PC-9 (cell line): ENCODE data around the gene FEN1. TPM values are rescaled to one million over a fixed set of nuclear protein-coding genes. Genes with fewer than 3 reads are reported as not detected.

Experiments
- BruUV-seq: library from RNA; stranded (reverse); fragments of 400-500 nt; replicated peaks from 2 replicates; lab custom pipeline; 2021; lab: Mats Ljungman, UMichigan
- CTCF ChIA-PET: fragments of 300-600 bp; sonication (Branson Sonifier 250); formaldehyde crosslinking; loops from one replicate; lab custom pipeline; 2022; ENCODE audit warnings: antibody characterized with exemption; lab: Charles Lee
- POLR2A ChIA-PET: fragments of 300-600 bp; sonication (Branson Sonifier 250); formaldehyde crosslinking; loops from one replicate; lab custom pipeline; 2022; ENCODE audit warnings: antibody characterized with exemption; ENCODE audit not compliant: unreplicated experiment; lab: Charles Lee
- DNase-seq, 2 experiments: peaks; one replicate each; pipeline versions ENCODE4 v3.0.0 to v3.0.0-alpha.2; 2015 to 2022; ENCODE audit warnings: mixed read lengths in 1 of 2
- H2AFZ ChIP-seq: fragments of 200-600 bp; sonication (generic); 2 replicates; pipeline ENCODE4 v1.8.1; 2017; ENCODE audit warnings: antibody characterized with exemption
- H3F3A ChIP-seq: fragments of 200-600 bp; sonication (generic); 2 replicates; pipeline ENCODE4 v1.8.1; 2017; ENCODE audit warnings: antibody characterized with exemption, mild to moderate bottlenecking, low read depth; ENCODE audit not compliant: insufficient read depth
- H3K27ac ChIP-seq: fragments of 200-600 bp; sonication (generic); 2 replicates; pipeline ENCODE4 v1.6.1; 2016; ENCODE audit warnings: mixed run types
- H3K27me3 ChIP-seq: fragments of 200-600 bp; sonication (generic); 2 replicates; pipeline ENCODE4 v1.6.1; 2016; ENCODE audit warnings: low read depth, mixed run types; ENCODE audit not compliant: insufficient read depth
- H3K36me3 ChIP-seq: fragments of 200-600 bp; sonication (generic); 2 replicates; pipeline ENCODE4 v1.6.1; 2016; ENCODE audit warnings: low read depth, mixed run types
- H3K4me1 ChIP-seq: fragments of 200-600 bp; sonication (generic); replicated peaks from 2 replicates; pipeline ENCODE4 v1.6.1; 2016; ENCODE audit warnings: mixed run types; ENCODE audit not compliant: insufficient read depth
- H3K4me2 ChIP-seq: fragments of 200-600 bp; sonication (generic); 2 replicates; pipeline ENCODE4 v1.6.1; 2017; ENCODE audit warnings: mixed run types
- H3K4me3 ChIP-seq: fragments of 200-600 bp; sonication (generic); 2 replicates; pipeline ENCODE4 v1.6.1; 2016; ENCODE audit warnings: mixed run types
- H3K79me2 ChIP-seq: fragments of 200-600 bp; sonication (generic); 2 replicates; pipeline ENCODE4 v1.6.1; 2017; ENCODE audit warnings: low read depth, mixed run types
- H3K9me2 ChIP-seq: fragments of 200-600 bp; sonication (generic); 2 replicates; pipeline ENCODE4 v1.8.1; 2017; ENCODE audit warnings: mild to moderate bottlenecking; ENCODE audit not compliant: insufficient read depth
- H3K9me3 ChIP-seq: fragments of 200-600 bp; sonication (generic); 2 replicates; pipeline ENCODE4 v1.8.1; 2016; ENCODE audit warnings: low read depth; ENCODE audit not compliant: insufficient read depth
- H4K20me1 ChIP-seq: fragments of 200-600 bp; sonication (generic); 2 replicates; pipeline ENCODE4 v1.8.1; 2017; ENCODE audit not compliant: insufficient read depth
- EZH2 ChIP-seq: fragments of 200-600 bp; sonication (generic); IDR thresholded peaks from 2 replicates; pipeline ENCODE4 v1.8.0; 2017; ENCODE audit warnings: antibody characterized with exemption, low read depth
- intact Hi-C: fragments of 100-400 bp; cut with micrococcal nuclease; formaldehyde crosslinking; loops from one replicate; pipeline ENCODE4 v1.10.0; 2022; ENCODE audit not compliant: unreplicated experiment
- total RNA-seq: library from RNA; stranded (reverse); gene quantifications from 2 replicates; pipeline ENCODE4 v1.2.3, GENCODE V29; 2021
- TF ChIP-seq, protein P1 (sequence below): fragments of 200-600 bp; sonication (generic); conservative IDR thresholded peaks from 2 replicates; pipeline ENCODE4 v1.6.1; 2017; ENCODE audit warnings: mixed run types, antibody characterized with exemption, mild to moderate bottlenecking, moderate library complexity

Gene FEN1
- total RNA-seq, 1 experiment from 2014 or later = 60.9 TPM

DNA sequence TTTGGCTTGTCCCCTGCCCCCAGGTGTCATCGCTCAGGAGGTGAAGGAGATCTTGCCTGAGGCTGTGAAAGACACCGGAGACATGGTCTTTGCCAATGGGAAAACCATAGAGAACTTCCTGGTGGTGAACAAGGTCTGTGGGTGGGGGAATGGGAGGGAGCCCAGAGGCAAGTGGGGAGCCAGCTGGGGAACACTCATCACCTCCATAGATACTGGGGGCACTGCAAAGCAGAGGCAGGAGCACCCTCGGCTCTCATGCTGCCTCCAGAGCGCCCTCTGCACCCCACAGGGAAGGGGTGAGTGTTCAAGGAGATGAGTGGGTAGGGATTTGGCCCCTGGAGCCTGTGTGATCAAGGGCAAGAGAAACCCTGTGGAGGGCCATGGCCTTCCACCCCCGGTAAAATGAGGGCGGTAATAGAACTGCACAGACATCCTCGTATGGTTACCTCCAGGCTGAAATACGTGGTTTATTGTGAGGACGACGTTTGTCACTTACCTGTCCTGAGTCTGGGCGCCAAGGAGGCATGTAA, 14.3 kb upstream of the FEN1 start:
- Histone ChIP-seq H3F3A (peaks cover 10% of the 10 kb centered on the region), H3K4me3 (no peak overlapping the region), H3K9me3 (no peaks in the 10 kb centered on the region), H4K20me1 (no peaks in the 10 kb centered on the region), H3K36me3 (no peaks in the 10 kb centered on the region), H3K9me2 (no peaks in the 10 kb centered on the region), H3K27me3 (no peaks in the 10 kb centered on the region), H3K79me2 (no peaks in the 10 kb centered on the region), H3K4me2 (no peak overlapping the region), H3K4me1 (no peaks in the 10 kb centered on the region), H2AFZ (no peak overlapping the region), H3K27ac (no peak overlapping the region)
- intact Hi-C loops = no loop called here
- POLR2A ChIA-PET = no interaction called here
- CTCF ChIA-PET = interaction anchor here (1.1 kb wide), 1 partner anchor 28 kb away, joined by 3 read pairs; no protein-coding TSS in a partner anchor
- no peak for TF ChIP-seq EZH2
- TF ChIP-seq, protein P1, sequence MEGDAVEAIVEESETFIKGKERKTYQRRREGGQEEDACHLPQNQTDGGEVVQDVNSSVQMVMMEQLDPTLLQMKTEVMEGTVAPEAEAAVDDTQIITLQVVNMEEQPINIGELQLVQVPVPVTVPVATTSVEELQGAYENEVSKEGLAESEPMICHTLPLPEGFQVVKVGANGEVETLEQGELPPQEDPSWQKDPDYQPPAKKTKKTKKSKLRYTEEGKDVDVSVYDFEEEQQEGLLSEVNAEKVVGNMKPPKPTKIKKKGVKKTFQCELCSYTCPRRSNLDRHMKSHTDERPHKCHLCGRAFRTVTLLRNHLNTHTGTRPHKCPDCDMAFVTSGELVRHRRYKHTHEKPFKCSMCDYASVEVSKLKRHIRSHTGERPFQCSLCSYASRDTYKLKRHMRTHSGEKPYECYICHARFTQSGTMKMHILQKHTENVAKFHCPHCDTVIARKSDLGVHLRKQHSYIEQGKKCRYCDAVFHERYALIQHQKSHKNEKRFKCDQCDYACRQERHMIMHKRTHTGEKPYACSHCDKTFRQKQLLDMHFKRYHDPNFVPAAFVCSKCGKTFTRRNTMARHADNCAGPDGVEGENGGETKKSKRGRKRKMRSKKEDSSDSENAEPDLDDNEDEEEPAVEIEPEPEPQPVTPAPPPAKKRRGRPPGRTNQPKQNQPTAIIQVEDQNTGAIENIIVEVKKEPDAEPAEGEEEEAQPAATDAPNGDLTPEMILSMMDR = no peak
- BruUV-seq = no TSS peak
- DNase-seq = no peak

GRCh38 chr11:61778920-61779650, 13.6 kb upstream of the FEN1 start:
- Histone ChIP-seq H3K9me2 (no peaks in the 10 kb centered on the region), H3K4me2 (no peak overlapping the region), H3K36me3 (no peaks in the 10 kb centered on the region), H3K9me3 (no peaks in the 10 kb centered on the region), H2AFZ (no peak overlapping the region), H3K27ac (no peak overlapping the region), H3K27me3 (no peaks in the 10 kb centered on the region), H3K4me3 (no peak overlapping the region), H3F3A (peaks cover 13% of the 10 kb centered on the region), H3K79me2 (no peaks in the 10 kb centered on the region), H3K4me1 (no peaks in the 10 kb centered on the region), H4K20me1 (no peaks in the 10 kb centered on the region)
- TF ChIP-seq EZH2 = no peak
- TF ChIP-seq, protein P1 = no peak
- BruUV-seq = no TSS peak
- ChIA-PET CTCF (interaction anchor here (0.7 to 1.1 kb wide), 2 partner anchors 15 to 28 kb away, joined by 3 read pairs; no protein-coding TSS in a partner anchor), POLR2A (interaction anchor here (0.7 kb wide), 1 partner anchor 13 kb away, joined by 3 read pairs; no protein-coding TSS in a partner anchor)
- intact Hi-C loops = no loop called here
- DNase-seq = no peak

- peaks cover 13% of the 10 kb centered on the region for H3F3A ChIP-seq
- no peak for DNase-seq
- H2AFZ ChIP-seq = no peak overlapping the region
- H3K9me3 ChIP-seq = no peaks in the 10 kb centered on the region
- no peak overlapping the region for H3K4me3 ChIP-seq
- H3K4me2 ChIP-seq = no peak overlapping the region
- no peaks in the 10 kb centered on the region for H3K4me1 ChIP-seq
- no peaks in the 10 kb centered on the region for H4K20me1 ChIP-seq
- no TSS peak for BruUV-seq
- no peaks in the 10 kb centered on the region for H3K36me3 ChIP-seq
- no peaks in the 10 kb centered on the region for H3K27me3 ChIP-seq
- POLR2A ChIA-PET = interaction anchor here (0.5 to 0.7 kb wide), 2 partner anchors 12 to 22 kb away, joined by 3 to 4 read pairs; no protein-coding TSS in a partner anchor
- no peak overlapping the region for H3K27ac ChIP-seq
- intact Hi-C loops = no loop called here
- no peaks in the 10 kb centered on the region for H3K9me2 ChIP-seq
- H3K79me2 ChIP-seq = no peaks in the 10 kb centered on the region
- CTCF ChIA-PET = interaction anchor here (1.1 kb wide), 1 partner anchor 29 kb away, joined by 3 read pairs; no protein-coding TSS in a partner anchor
- no peak for TF ChIP-seq EZH2
- TF ChIP-seq, protein P1 = no peak
These were observed 12.8 kb upstream of the FEN1 start for GRCh38 chr11:61779666-61780525.
